Stimulated activated CD4-positive, alpha-beta T cell treated with anti-CD3 and anti-CD28 coated beads, Interleukin-15, amount 100 ng/mL, for 24 hours (primary cell): Measurements from ENCODE around the gene GPR39.

Source experiments
- DNase-seq: peaks from one replicate; pipeline ENCODE4 v3.0.0-alpha.2; 2020

The GPR39 gene

DNA sequence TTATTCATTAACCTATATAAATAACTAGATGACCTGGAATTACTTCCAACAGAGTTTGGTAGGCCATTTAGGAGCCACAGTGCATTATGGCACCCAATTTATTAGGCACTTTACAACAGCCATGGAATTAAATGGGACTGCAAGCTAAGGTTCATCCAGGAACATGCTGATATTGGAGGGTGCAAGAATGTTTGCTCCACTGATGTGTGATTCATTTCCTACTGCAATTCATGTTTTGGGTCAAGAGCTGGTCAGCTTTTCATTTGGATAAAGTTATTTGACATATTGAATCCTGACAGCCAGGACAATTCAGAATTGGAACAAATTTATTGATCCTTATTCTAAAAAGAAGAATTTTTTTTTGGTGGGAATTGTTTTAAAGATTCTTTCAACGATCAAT is 265.2 kb downstream of the GPR39 start:
- DNase-seq = no peak

DNA sequence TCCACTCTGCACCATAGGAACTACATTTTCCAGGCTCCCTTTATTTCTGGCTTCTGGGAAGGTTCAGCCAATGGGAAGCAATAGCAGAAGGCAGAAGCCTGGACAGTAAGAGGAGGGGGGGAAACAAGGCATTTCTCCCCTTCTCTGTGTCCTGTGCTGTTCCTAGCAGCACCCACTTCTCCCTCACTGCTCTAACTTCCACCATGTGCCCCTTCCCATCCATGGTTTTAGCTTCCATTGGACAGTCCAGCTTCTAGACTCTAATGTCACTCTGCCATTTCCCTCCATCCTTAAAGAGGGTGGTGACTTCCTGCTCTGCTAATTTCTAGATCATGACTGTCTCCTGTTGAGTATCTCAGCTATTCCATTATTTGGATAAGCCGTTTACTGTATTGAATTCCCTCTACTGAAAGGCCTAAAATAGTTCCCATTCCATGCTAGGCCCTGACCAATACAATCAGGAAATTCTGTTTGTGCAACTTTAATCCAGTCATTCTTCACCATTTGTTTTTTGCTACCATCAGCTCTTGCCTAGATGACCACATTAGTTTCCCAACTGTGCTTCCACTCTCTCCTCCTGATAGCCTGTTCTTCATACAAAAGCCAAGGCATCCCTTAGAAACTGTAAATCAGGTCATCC is 274.2 kb downstream of the GPR39 start:
- no peak for DNase-seq

DNA sequence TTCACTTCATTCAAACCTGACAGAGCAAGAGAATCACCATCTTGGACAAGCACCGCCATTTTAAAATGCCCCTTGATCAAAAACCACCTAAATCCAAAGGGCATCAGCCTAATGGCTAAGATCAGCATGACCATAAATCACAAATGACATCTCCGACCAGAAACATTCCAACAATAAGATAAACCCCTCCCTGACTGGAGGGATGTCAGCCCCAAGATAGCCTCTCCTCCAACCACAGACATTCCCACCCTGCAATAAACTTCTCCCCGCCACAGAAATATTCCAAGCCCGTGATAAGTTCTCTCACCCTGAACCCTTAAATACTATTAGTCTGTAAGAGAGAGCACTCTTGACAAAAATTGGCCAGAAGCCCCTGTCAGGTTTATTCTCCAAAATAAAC is 275.0 kb downstream of the GPR39 start:
- no peak for DNase-seq

DNA sequence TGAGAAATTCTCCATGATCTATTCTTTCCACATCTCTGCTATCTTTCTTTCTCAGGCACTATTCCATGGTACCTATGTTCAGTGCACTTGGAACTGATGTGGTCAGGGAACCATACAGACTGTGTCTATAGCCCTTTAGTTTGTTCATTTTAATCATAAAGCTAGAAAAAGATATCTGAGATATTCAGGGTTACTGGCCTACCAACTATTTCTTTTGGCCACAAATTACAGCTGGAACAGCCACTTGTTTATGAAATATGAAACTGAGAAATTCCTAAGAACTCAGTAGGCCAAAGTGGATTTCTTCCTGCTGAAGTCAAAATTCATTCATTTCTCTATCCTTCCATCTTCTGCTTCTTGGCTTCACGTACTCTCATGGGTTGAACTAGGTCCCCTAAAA is 276.2 kb downstream of the GPR39 start:
- DNase-seq = no peak
